Endometrium (tissue), 2 donors: ENCODE data around the gene RRP1B.
"Not testable (repeated sequence)": the region's sequence is repeated elsewhere in the genome, so short reads cannot be mapped to it uniquely, and the experiment has no call there.

Experiments used
- FAIRE-seq: peaks from 2 replicates; lab custom pipeline; 2012; peaks lifted over from hg19 to GRCh38; lab: Jason Lieb, UNC
- donor health status: control.
- donor health status: control.

The RRP1B gene

DNA sequence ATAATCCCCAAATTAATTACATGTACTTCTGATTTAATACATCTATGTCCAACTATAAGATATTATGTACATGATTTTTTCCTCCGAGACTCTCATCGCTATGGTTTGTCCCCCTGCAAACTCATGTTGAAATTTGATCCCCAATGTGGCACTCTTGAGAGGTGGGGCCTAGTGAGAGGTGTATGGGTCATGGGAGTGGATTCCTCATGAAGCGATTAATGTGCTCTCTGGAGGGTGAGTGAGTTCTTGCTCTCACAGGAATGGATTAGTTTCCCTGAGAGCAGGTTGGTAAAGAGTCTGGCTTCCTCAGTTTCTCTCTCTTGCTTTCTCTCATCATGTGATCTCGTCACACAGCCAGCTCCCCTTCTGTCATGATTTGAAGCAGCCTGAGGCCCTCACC, 16.2 kb upstream of the RRP1B start:
- no peak for FAIRE-seq

DNA sequence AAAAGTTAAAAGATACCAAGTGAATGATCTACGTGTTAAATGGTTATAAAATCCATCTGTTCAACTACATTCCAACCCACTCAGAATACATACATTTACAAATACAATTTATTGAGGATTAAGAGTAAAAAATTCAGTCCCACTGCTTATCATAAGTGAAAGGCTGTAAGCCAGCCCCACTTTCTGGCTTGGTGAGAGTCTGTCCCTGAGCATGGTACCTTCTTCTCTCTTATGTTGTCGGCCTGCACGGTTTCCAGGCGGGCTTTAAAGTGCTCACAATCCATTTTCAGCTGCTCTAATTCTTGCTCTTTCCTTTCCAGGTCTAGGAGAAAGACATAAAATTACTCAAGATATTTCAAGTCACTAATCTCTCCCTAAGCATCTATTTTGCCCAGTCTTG, 15.3 kb upstream of the RRP1B start:
- no peak for FAIRE-seq

DNA sequence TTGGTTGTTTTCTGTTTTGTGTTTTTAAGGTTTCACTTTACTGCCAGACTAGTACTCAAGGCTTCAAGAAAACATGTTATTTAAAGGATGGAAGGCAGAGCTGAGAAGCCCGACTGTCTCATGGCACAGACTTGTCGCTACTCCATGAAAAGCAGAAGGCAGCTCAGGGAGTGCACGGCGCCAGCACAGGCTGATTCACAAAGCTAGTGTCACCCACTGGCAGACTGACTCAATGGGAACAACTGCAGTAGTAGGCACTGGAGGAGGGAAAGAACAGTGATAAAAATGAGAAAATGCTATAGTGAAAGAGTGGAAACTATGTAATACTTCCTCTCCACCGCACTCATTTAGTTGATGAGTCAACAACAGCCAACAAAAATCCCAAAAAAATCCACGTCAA, 14.8 kb upstream of the RRP1B start:
- no peak for FAIRE-seq

DNA sequence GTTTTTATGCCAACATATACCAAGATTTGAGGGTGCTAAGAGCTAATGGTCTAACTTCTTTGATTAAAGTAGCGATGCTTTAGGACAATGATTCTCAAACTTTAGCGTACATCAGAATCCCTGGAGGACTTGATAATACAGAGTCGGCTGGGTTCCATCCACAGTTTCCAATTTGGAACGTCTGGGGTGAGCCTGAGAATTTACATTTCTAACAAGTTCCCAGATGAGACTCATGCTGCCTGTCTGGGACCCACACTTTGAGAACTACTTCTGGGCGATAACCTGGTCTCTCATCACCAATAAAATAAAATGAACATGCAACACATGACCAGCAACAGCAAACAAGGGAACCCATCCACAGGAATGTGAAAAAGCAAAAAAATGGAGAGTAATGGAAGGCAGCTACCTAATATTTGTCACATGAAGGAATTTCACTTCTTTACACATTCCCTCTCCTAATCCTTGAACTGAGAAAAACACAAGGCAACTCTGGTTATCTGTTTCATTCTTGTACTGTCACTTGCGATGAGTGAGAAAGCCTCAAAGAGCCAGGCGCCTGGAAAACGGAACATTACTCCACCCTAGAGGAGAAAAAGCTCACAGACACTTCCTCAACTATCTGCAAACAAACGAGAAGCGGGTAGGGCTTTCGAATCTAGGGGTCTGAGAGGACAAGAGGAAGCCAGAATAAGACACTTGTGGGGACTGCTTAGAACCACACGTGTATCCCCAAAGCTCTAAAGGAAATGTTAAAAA, 14.0 kb upstream of the RRP1B start:
- peak; percentile 74 for FAIRE-seq

DNA sequence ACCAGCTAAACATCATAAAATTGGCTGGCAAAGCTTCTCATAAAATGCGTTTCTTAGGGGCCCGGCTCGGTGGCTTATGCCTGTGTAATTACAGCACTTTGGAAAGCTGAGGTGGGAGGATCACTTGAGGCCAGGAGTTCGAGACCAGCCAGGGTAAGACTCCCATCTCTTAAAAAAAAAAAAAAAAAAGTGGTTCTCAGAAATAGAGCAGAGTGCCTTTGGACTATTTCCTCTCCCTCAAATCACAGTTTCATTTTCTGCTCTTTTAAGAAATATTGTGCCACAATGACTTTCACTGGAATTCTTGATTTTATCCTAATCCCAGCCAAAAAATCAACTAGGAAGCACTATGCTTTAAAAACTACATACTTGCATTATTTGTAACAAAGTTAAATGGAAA, 13.4 kb upstream of the RRP1B start:
- no peak for FAIRE-seq

DNA sequence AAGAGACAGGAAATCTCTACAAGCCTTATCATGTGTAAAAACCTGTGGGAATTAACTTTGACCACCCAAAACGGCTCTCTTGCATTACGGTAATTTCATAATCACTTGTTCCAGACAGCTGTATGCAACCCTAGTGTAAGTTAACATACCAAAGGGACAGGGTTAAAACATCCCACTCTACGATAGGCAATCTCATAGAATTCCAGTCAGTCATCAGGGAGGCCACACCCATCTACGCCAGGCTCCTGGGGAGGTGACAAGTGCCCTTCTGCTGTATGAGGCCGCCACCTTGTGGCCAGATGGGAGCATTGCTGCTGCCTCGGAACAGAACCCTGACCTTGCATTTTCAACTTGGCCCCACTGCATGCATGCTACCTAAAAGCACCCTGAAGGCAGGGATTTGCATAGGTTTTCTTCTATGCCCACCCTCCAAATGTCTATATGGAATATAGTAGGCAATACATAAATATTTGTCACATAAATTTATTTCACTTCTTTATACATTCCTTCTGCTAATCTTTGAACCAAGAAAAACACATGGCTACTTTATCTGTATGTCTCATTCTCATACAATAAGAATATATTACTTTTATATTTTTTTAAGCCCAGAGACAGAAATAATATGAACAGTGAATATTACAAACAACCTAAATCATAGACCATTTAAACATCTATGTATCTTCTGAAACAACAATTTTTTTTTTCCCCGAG, 12.7 kb upstream of the RRP1B start:
- FAIRE-seq = peak; percentile 72

DNA sequence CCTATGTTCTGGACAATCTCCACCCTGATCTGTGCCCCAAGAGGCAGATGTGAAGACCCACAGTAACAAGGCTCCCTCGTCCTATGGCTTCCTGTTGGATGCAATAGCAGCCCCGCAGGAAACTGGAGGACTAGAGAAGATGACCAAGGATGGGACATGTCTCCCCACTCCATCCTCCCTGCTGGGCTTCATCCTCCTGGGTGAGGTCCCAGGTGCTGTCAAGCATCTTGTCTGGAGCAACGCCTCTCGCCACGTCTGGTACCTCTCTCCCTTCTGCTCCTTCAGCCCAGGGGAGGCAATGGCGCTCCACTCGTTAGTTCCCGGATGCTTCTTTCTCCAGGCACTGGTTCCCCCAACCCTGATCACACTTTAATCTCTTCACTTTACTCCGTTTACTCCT, 11.2 kb upstream of the RRP1B start:
- FAIRE-seq = no peak

DNA sequence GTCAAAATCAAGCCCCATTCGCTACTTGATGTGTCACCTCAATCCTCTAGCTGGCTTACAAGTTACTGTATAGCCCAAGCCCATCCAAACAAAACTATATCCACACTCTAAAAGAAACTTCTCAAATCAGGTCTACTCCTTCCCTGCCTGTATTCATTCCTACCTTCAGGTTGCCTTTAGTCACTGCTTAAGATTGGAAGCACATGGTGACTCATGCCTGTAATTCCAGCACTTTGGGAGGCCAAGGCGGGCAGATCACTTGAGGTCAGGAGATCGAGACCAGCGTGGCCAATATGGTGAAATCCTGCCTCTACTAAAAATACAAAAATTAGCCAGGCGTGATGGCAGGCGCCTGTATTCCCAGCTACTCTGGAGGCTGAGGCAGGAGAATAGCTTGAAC, 7.4 kb upstream of the RRP1B start:
- not testable (repeated sequence) for FAIRE-seq

DNA sequence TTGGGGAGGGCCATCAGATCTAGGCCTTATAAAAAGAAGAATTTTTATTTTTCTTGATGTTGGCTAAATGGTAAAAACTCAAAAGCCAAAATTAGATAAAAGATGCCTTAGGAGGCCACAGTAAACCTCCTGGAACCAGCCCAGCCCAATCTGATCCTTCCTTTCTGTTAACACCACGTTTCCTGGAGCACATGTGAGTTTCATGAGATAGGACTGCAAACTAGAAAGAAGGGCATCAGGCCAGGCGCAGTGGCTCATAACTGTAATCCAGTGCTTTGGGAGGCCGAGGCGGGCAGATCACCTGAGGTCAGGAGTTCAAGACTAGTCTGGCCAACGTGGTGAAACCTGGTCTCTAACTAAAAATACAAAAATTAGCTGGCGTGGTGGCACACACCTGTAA, 6.7 kb upstream of the RRP1B start:
- no peak for FAIRE-seq

DNA sequence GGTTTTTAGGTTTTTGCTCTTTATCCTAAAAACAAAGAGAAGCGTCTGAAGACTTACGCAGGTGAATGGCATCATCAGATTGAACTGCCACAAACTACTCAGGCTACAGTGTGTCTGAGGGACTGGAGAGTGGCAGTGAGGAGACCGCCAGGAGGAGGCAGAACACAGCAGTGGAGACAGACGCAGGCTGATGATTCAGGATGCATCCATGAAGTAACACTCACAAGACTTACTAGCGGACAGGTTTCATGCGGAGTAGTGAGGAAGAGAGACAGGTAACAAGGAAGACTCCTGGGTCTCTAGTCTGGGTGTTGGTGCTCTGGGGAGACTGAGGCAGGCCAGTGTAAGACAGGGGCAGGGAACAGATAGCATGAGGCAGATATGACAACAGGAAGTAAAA, 5.7 kb upstream of the RRP1B start:
- no peak for FAIRE-seq

DNA sequence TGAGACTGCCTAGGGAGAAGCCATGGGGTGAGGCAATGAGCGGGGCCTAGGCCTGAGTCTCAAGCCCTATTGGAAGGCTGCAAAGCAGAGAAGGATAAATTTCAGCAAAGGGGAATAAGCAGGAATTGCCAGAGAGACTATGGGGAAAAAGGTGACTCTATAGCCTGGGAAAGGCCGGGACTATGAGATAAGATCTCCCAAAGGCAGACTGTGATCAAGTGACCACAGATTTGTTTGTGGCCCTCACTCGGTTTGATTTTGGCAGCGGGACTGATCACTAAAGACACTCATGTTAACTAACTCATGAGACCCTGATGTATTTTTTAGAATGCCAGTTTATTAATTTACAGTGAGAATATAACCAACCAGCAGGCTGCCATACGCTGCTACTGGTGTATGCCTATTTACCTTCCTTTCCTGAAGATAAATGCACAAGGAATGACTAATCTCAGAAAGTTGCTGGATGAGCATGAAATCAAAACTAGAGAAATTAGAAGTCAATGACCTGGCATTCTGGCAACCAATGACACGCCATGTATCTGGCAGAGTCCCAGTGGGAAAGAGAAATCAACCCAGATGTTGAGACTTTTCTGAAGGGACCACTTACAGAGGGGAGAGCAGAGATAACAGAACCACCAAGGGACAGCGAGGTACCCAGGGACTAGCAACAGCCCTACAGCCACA, 4.4 kb upstream of the RRP1B start:
- no peak for FAIRE-seq

DNA sequence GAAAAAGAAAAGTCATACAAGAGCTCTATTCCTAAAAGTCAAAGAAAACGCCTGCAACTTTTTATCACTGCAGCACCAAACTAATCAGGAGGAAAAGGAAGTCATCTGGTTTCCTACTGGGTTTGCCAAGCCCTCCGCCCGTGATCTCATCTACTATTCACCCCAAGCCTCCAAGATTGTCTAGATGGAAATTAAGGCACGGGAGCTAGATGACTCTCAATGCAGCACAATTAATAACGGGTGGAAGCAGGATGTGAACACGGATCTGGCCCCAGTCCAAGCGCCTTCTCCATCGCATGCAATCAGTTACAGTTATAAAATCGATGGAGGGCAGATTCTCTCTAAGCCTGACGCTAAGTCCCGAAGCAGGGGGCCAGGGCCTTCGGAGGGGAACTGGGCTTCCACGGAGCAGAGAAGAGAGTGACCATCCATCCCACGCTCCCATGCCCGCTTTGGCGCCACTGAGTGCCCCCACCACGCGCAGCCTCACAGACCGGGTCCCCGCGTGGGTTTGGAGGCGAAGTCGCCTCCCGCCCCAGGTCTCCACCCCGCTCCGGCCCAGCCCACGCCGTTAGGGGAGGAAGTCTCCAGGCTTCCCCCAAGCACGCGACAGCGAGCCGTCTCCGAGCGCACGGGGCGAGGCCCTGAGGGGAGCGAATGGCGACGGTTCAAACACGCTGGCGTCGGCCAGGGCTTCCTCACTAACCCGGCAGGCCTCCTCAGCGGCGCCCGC, 1.8 kb upstream of the RRP1B start:
- no peak for FAIRE-seq

DNA sequence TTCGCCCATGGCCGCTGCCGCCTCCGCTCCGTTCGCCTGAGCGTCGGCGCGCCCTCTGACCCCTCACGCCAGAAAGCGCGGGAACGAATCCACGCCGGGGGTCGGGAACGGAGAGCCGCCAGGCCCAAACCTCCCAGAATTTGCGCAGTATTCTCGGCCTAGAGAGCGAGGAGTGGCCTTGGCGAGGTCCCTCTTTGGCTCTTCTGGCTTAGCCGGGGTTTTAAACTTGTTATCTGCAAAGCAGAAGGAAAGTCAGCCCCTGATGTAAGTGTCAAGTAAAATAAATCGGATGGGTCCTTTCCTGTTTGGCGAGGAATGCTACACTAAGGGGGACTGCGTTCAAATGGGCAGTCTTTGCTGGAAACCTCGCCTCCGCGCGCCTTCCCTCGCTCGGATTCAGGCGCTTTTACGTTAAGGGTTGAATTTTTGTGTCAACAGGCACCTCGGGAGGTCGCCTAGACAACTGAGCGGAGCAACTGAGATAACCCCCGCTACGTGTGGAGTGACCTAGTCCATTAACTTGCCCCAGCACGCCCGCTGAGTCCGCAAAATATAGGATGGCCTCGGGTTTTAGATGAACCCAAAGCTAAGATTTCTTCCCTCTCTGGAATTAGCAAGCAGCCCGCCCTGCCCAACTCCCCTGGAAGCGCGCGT, 1.1 kb upstream of the RRP1B start:
- no peak for FAIRE-seq

DNA sequence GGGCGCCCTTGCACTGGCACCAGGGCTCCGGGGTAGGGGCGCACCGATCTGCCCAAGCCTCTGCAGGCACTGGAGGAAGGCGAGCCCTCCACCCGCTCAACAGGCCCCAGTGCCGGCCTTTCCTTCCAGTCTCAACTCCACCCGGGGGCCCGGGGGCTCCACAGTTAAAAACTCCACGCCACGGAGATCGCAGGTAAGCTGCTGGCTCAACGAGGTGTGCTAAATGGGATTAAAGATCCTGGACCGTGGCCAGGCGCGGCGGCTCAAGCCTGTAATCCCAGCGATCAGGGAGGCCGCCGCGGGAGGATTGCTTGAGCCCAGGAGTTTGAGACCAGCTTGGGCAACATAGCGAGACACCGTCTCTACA, 608 bp upstream of the RRP1B start:
- no peak for FAIRE-seq

DNA sequence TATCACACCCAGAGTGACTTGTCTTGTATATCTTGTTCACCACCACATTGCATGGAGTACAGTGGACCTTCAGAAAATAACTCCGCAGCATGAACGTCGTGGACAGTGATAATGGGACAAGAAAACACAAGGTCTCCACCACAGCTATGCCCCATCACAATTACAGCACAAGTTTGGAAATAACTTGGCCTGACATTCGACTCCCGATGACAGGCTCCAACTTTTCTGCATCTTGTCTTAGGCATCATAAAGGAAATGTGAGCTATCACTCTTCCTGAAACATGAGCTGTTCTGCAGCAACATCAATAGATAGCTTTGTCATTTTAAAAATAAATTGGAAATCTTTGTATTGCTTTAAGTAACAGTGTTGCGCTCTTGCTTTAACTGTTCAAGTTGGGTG, 2.9 kb downstream of the RRP1B start:
- FAIRE-seq = no peak

DNA sequence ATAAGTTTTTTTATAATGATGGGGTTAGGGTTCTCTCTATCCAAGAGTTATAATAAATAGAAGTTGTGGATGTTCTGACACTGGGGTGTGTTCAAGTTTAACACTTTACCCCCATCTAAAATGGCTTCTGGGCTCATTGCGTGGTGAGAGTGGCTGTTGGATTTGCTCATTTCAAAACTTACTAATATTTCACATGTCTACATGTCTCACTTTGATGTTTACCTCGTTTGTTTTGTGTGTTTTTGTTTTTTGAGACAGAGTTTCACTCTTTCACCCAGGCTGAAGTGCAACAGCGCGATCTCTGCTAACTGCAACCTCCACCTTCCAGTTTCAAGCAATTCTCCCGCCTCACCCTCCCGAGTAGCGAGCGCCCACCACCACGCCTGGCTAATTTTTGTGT, 3.7 kb downstream of the RRP1B start:
- FAIRE-seq = no peak

DNA sequence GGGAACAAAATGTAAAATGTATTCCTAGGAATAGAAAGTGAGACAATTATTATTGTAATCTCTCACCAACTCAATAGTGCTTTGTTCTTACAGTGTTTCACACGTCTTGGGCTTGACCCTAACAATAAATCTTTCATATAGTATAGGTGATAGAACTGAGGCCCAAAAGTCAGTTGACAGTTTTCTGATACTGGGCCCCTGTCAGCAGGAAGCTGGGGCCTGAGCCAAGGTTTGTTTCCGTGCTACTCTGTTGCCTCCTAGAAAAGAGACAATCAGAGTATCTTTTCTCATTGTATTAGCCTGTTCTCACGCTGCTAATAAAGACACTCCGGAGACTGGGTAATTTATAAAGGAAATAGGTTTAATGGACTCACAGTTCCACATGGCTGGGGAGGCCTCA, 5.0 kb downstream of the RRP1B start:
- FAIRE-seq = no peak

DNA sequence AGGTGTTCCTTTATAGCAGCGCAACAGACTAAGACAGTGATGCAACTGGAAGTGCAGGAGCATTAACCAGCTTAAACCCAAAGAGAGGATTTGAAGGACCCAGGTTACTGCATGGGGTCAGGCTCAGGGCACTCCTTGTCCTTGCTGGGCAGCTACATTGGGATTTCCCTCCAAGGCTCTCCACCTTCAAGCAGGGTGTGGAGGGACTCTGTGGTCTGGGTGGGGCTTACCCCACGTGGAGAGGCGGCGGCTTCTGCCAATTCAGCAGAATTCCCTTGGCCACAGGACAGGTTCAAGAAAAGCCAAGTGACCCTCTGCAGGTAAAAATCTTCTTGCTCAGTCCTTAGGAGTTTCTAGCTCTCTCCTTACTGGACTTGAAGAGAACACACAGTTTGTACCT, 6.5 kb downstream of the RRP1B start:
- no peak for FAIRE-seq

DNA sequence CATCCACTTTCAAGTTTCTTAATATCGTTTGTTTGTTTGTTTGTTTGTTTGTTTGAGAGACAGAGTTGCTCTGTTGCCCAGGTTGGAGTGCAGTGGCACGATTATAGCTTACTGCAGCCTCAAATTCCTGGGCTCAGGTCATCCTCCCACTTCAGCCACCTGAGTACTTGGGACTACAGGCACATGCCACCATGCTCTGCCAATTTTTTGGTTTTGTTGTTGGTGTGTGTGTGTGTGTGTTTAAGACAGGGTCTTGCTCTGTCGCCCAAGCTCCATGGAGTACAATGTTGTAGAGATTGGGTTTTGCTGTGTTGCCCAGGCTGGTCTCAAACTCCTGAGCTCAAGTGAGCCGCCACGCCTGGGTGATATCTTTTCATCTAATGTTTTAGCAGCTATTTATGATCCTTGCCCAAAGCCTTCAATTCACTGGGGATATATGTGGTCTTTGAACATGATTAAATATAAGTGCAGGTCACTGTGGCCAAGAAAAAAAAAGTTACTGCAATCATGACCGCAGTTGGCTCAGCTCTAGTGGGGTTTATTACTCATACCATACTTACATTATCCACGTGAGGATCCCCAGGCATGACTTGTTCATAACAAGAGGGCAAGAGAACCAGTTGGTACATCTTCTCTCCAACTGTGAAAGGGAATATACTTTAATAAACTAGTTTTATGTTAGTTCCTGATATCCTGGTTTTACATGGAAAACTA, 8.0 kb downstream of the RRP1B start:
- FAIRE-seq = no peak

DNA sequence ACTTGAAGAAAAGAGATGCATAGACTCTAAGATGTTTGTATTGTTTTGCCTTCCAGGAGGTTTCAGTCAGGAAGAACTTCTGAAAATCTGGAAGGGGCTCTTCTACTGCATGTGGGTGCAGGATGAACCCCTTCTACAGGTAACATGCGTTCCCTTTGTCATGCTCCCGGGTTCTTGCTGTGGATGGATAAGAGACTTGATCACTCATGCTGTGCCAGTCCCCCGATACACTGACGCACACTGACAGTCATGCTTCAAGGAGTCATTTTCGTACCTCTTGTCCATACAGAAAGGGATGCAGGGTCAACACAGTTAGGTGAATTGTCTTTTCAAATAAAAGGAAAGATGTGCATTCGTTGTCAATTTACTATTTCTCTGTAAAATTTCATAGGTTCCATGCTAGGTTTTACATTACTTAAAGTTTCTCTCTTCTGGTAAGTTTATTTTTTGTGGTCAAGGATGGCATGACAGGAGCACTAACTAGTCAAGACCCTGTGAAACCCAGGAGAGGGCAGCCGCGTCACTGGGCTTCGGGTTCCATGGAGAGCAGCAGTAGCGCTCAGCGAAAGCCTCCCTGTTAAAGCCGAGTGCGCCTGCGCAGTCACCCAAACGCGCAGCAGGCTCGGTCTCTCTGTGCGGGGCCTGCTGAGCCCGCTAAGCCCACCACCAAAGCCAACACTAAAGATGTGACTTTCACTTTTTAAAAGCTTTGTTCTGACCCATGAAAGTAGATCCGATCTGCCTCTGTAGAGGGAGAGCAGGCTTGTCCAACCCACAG, 10.7 kb downstream of the RRP1B start:
- FAIRE-seq = no peak

DNA sequence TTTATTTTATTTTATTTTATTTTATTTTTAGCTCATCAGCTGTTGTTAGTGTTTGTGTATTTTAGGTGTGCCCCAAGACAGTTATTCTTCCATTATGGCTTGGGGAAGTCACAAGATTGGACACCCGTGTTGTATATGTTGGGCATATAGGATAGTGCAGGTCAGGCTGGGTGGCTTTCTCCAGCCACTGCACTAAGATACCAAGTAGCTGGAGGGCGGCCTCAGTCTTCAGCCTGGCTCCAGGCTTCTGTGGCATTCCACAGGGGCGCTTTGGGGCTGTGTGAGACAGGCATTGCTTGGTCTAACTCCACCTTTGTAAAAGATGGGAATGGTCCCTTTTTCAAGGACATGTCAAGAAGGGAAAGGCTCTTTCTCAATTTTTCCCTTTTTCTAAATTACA, 16.5 kb downstream of the RRP1B start:
- no peak for FAIRE-seq
